Ramos (cell line): Measurements from ENCODE around the gene ITGA11.
"Not testable (repeated sequence)": the region's sequence is repeated elsewhere in the genome, so short reads cannot be mapped to it uniquely, and the experiment has no call there.

ENCODE experiments used
- in situ Hi-C: fragments of 300-500 bp; cut with MboI; formaldehyde crosslinking; loops from one replicate; pipeline ENCODE4 v1.14.3; 2022; ENCODE audit warnings: low sequenced_read_pairs; ENCODE audit not compliant: unreplicated experiment

The ITGA11 gene

DNA sequence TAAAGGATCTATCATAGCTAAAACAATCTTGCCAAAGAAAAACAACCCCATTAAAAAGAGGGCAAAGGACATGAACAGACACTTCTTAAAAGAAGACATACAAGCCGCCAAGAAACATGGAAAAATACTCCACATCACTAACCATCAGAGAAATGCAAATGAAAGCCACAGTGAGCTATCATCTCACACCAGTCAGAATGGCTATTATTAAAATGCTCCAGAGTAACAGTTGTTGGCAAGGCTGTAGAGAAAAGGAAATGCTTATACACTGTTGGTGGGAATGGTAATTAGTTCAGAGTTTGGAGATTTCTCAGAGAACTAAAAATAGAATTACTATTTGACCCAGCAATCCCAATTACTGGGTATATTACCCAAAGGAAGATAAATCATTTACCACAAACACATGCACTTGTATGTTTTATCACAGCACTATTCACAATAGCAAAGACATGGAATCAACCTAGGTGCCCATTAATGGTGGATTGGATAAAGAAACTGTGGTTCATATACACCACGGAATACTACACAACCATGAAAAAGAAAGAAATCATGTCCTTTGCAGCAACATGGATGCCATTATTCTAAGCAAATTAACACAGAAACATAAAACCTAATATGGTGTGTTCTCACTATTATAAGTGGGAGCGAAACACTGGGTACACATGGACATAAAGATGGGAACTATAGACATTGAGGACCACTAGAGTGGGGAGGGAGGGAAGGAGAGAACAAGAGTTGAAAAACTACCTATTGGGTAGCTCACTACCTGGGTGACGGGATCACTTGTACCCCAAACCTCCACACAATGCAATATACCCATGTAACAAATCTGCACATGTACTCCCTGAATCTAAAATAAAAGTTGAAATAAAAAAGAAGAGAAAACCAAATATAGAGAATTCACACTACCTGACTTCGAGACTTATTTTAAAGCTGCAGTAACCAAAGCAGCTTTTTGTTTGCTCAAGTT, 32.6 kb downstream of the ITGA11 start:
- in situ Hi-C loops: no loop called here

DNA sequence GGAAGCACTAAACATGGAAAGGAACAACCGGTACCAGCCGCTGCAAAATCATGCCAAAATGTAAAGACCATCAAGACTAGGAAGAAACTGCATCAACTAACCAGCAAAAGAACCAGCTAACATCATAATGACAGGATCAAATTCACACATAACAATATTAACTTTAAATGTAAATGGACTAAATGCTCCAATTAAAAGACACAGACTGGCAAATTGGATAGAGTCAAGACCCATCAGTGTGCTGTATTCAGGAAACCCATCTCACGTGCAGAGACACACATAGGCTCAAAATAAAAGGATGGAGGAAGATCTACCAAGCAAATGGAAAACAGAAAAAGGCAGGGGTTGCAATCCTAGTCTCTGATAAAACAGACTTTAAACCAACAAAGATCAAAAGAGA, 34.0 kb downstream of the ITGA11 start:
- in situ Hi-C loops: not testable (repeated sequence)

DNA sequence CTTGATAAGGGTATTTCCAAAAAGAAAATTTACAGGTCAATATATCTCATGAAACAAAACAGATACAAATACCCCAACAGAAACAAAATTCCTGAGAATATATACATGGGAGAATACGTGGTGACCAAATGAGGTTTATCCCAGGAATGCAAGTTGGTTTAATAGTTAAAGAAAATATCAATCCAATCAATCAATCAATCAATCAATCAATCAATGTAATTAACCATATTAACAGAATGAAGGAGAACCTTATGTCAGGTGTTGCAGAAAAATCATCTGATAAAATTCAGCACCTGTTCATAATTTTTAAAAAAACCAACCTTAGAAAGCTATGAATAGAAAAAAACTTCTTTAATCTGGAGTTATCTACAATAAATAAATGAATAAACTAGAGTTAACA, 35.9 kb downstream of the ITGA11 start:
- in situ Hi-C loops: no loop called here

DNA sequence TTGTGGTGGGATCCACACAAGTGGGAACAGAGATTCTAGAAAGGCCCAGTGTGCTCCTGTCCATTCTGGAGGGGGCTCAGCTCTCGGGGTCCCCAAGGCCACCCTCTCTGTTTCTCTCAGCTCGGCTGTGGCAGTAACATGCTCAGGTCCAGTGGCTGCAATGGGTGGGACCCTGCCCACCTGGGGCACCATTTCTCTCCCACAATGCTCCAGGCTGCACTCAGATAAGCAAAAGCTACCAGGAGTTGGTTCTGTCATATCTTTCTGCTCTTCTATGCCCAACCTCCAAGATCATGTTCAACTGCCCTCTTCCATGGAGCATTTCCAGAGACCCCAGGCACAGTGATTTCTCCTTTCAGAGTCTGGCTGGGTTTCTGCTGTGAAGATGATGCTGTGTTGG, 40.8 kb downstream of the ITGA11 start:
- in situ Hi-C loops: no loop called here

DNA sequence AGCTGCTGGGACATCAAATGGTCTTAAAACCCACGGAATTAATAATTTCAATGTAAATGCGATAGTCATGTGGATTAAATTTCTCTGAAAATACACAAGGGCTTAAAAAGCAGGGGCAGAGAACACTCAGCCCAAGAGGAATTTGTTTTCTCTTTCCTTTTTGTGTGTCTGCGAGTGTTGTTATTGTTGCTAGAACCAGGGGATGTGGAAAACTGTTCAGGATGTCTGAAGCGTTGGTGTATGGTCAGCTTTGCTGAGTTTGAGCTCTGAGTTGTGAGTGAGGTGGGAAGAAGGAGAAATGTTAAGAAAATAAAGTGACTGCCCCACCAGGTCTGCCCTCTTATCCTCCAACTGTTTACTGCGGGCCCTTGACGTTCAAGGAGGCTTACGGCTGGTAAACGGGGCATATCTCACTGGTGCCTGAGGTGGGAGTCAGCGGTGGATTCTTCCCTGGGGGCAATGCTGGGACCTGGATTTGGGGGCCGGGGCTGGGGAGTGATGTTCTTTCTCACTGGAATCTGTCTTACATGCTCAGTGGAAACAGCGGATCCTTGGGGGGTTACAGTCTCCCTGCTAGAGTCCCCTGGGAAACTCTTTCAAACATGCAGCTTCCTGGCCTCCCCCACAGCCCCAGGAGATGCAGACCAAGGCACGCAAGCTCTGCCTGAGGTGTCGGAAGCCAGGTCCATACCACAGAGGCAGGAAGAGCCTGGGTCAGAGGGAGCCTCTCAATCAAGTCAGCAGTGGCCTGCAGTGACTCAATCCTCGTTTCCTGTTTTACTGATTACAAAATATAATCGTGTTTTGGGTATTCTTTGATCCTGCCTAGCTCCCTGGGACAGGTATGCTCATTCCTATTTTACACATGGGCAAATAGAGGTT, 41.8 kb downstream of the ITGA11 start:
- in situ Hi-C loops: loop anchor here (10.0 kb wide), 1 partner anchor 145 kb away; no protein-coding TSS in a partner anchor

DNA sequence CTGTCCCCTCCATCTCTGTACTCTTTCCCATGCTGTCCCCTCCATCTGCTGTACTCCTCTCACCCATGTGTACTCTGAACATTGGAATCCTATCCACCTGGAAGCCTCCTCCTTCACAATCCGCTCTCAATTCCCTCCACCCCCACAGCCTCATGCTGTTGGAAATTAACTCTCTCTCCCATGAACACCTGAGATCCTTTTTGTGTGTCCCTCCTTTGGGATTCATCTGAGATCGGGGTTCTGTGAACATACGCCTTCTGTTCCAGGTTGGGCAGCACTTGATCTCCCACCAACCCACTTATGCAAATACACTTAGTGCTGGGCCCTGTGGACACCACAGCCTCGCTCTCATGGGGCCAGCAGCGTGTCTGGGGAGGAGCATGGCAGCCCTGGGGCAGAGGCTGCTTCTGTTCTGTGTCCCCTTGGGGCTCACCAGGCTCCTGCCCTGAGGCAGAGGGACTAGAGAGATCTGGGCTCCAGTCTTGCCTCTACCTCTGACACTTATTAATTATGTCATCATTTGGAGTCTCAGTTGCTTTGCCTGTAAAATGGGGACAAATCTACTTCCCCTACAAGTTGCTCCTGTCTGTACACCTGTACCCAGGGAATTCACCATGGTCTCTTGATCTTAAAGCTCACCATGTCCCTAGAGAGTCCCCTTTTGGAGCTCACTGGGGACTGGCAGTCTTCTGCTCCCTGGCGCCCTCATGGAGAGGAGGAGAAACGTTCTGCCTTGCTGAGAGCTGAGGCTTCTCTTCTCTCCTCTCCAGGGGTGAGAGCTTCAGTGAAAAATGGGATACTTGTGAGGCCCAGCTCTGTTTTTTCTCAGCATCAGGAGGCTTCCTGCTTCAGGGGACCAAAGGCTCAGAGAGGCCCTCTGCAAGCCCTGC, 42.7 kb downstream of the ITGA11 start:
- in situ Hi-C loops: loop anchor here (10.0 kb wide), 1 partner anchor 144 kb away; no protein-coding TSS in a partner anchor

DNA sequence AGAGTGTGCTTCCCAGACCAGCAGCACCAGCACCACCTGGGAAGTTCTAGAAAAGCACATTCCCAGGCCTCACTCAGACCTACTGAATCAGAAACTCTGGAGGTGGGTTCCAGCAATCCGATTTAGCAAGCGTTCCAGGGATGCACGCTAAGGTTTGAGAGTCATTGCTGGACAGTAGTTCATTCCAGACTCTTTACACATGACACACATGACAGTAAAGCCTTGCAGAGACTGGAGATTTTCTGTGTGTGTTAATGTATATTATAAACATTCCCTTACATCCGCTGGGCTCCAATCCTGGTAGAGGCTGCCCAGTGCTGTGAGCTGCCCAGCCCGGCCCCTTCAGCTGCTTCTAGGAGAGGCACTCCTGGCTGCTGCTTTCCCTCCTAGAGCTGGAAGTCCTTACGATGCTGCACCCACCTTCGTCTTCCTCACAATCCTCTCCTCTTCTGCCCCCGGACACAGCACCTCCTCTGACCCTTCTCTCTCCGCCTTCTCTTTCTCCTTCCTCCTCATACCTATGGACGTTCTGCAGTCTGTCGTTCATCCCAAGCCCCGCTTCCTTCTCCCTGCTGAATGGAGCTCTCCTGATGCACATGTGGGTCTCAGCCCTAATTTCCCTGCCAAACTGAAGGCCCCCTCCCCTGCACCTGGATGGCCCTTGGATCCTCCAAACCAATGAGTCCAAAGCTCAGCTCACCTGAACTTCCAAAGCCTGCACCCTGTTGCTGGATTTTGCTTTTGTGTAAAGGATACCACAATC, 44.4 kb downstream of the ITGA11 start:
- in situ Hi-C loops: loop anchor here (10.0 kb wide), 1 partner anchor 143 kb away; no protein-coding TSS in a partner anchor

DNA sequence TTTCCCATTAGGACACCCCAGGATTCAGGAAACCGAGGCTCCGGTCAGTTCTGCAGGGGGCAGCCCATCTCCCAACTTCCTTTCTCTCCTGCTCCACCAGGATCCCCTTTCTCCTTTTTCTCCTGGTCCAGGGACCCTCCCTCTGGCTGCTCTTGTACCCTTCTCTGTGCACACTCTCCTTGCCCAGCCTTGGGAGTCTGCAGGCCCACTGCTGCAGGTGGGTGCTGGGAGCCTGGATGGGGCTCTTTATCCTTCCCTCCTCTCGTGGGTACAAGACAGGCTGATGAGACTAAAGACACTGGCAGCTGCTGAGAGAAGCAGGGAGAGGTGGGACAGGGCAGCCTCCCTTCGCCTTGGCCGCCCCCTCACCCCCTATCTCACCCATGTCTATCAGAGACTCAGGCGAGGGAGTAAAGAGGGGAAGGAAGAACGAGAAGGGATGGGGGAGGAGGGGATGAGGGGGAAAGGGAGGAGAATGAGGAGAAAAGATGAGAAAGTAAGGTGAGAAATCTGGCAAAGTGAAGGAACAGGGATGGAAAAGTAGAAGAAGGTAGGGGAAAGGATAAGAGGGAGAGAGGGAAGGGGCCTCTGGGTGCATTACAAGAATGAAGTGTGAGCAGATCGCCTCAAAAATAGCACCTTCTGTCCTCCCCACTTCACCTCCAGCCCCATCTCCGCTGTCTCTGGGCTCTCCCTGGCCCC, 45.2 kb downstream of the ITGA11 start:
- in situ Hi-C loops: loop anchor here (10.0 kb wide), 1 partner anchor 142 kb away; no protein-coding TSS in a partner anchor

DNA sequence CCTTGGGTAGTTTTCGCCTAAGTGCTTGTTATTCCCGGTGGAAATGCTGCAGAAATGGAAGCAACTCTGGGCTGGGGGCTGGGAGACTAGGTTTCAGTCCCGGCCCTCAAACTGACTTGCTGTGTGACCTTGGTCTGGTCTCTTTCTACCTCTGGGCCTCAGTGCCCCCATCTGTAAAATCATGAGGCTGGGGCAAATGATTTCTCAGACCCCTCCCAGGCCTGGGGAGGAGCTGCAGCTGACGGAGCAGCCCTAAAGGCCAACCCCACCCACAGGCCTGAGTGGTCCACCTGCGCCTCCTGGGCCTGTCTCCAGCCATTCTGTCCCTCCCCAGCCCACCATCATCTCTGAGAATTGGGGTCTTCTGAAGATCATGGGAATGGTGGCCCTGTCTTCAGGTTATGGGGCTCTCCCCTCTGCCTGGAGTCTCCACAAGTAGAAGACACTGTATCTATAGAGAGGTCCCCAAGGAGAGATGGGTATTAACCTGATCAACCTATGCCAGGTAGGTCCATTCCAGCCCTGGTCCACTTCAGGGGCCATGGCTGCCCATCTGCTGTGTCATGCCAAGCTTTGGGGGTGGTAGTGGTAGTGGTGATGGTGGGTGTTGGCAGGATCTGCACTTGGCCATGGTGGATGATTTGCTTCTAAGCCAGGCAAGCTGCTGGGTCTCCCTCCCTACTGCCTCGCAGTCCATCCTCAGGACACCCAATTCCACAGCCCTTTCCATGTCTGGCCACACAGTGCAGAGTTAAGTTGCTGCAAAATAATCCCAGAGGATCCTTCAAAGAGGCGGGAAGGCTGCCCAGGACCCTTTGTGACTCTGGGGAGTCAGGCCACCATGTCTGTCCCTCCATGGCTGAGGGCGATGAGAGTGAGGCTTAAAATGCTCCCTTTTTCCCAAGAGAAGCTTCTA, 46.0 kb downstream of the ITGA11 start:
- in situ Hi-C loops: loop anchor here (10.0 kb wide), 1 partner anchor 141 kb away; no protein-coding TSS in a partner anchor

DNA sequence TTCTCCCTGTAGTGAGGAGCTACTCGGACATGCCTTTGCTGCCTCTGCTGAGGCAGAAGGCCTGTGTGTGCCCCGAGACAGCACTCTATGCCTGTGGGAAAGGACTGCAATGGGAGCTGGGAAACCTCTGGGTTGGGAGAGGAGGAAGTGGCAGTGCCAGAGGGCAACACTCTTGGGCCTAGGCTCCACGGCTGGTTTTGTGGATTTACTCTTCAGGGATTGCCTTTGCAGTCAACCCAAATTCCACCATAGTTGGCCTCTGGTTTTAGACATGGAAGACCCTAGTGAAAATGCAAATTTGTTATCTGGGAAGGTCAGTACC, 46.8 kb downstream of the ITGA11 start:
- in situ Hi-C loops: loop anchor here (10.0 kb wide), 1 partner anchor 140 kb away; no protein-coding TSS in a partner anchor

DNA sequence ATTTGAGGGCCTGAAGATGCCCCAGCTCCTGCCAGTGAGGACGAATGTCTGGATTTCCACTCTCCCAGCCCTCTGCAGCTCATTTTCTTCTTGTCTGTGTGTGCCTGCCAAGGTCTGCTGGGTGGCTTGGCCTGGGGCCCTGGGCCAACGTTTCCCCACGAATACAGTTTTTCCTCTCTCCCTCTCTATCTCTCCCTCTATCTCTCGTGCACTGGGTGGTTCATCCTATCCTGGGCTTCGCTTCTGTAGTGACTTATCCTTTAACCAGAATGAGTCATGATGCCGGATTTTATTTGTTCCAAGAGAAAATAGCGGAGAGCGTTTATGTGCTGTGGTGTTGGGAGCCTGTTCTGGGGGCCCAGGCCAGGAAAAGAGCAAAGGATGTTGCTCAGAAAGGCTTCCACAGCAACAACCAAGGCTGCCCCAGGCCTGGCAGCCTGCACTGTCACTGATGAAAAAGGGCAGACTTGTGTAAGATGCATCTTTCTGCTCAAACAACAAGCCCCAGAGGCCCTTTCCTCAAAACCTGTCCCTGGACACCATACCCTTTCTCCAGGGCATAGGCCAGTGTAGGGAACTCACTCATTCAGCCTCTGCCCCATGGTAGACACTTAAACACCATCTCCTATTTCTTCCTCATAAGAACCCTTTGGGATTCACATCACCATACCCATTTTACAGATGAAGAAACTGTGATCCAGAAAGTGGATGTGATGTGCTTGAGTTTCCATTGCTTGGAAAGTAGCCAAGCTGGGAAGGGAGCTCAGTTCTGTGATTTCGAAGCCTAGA, 47.3 kb downstream of the ITGA11 start:
- in situ Hi-C loops: loop anchor here (10.0 kb wide), 1 partner anchor 140 kb away; no protein-coding TSS in a partner anchor

DNA sequence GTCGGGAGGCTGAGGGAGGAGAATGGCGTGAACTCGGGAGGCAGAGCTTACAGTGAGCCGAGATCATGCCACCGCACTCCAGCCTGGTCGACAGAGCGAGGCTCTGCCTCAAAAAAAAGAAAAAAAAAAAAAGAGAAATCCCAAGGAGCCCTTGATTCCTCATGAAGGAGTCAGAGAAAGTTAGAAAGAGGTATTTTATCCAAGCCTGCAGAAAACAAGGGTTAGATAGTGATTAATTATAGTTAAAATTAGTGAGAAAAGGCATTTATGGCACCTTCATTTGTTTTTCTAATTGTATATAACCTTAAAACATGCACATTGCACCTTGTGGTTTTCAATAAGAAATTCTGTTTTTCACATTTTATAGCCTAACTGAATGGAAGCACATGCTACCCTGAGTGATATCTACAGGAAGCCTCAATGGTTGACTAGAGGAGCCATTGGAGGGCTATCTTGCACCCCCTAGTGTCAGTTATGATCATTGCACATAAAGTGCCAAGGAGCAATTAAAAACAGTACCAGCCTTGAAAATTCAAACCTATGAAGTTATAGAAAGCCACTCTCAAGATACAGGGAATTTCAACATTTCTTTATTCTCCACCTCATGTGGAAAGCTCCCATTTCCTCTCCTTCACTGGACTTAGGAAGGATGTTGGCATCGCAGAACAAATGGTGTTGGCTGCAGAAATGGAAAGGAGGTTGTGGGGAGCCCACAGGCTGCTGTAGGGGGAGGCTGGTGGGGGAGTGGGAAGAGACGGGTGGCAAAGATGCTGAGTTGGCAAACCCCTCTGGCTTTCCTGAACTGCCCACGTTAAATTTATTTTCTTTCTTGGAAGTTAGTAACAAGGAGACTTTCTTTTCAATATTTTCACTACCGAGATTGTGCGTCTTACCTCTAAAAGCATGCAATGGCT, 48.5 kb downstream of the ITGA11 start:
- in situ Hi-C loops: loop anchor here (10.0 kb wide), 1 partner anchor 139 kb away; no protein-coding TSS in a partner anchor

DNA sequence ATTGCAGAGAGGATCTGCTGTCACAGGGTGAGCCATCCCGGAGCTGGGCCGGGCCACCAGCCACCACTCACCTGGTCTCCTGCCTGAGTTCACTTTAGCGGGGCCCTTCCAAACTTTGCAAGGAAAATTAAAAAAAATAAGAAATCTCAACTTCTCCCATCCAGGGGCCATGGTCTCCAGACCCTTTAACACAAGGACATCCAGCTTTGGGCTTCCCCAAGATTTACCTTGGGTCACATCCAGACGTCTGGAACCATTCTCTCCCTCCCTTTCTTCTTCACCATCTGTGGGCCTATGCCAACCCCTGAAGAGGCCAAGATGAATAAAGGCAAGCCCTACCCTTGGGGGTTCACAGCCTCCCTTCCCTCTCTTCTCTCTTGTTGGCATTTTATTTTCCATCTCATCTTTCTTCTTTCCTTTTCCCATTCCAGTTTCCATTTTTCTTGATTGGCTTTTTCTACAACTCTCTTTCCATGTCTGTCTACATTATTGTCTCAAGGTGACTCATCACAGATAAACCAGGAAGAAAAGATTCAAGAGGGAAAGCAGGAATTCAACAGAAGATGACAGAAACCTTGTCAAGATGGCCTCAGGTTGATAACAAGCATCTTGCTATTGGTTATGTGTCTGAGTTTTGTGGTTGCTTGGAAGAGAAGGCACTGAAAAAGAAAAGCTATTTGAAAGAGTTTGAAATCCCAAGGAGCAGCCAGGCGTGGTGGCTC, 49.5 kb downstream of the ITGA11 start:
- in situ Hi-C loops: loop anchor here (10.0 kb wide), 1 partner anchor 138 kb away; no protein-coding TSS in a partner anchor

DNA sequence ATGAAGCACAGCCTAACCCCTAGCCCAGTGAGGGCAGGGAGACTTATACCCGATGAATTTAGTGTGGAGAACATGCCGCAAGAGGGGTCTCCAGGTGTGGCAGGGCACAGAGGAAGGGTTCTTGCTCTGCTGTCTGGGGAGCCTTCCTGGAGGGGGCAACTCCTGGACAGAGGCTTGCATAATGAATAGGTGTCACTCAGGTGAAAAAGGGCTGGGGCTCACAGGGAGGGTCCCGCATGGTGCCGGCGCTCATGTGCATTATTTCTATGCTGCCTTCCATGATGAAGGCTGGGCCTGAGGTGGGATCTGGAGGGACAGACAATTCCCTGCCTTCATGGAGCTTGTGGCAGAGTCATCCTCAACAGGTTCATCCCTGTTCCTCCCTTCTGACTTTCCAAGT, 51.5 kb downstream of the ITGA11 start:
- in situ Hi-C loops: loop anchor here (10.0 kb wide), 1 partner anchor 136 kb away; no protein-coding TSS in a partner anchor
